ENCODE measurements around the gene NRAS.
A peak's percentile ranks its signal among the peaks of the same experiment; 100 is the strongest.
"Not testable (repeated sequence)": the region's sequence is repeated elsewhere in the genome, so short reads cannot be mapped to it uniquely, and the experiment has no call there.

NRAS gene

DNA sequence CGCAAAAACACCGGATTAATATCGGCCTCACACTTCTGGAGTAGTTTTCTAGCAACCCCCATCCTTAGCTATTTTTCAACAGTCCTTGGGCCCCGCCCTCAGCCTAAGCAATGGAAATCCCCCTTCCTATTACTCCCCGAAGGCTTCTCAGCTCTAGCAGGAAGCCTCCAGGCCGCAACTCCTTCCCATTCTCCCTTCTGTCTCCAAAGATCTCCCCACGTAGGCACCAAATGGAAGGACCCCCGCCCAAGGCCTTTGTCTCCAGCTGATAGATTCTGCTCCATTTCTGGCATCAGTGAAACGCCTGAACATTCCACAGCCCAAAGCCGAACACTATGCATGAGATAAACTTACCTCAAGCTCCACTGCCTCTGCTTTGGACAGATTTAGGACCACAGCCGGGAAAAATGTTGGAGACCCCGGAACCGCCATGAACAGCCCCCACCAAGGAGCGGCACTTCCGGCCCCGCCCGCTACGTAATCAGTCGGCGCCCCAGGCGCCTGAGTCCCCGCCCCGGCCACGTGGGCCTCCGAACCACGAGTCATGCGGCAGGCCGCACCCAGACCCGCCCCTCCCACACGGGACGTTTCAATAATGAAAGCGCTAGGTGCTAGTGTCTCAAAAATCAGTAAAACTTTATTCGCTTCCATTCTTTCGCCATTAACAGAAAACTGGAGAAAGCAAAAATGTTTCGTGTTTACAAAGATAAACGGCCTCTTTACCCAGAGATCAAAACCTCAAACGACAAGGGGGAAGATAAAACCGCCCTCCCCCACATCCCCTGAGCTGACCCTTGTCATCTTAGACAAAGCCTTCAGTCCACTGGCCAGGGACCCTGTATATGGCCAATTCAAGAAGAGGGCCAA is at the start of gene NRAS:
TSS of gene NRAS (minus strand) at position 468 of the 867 bp plus-strand sequence. CDS start 611 bp downstream, outside the sequence.
- peak; percentile 91 for DNase-seq
- in situ Hi-C loops (cut with HindIII; ENCODE audit: low pct_ligation_motif_present, low pct_unique_long_range_greater_than_20kb, low sequenced_read_pairs): no loop called here

DNA sequence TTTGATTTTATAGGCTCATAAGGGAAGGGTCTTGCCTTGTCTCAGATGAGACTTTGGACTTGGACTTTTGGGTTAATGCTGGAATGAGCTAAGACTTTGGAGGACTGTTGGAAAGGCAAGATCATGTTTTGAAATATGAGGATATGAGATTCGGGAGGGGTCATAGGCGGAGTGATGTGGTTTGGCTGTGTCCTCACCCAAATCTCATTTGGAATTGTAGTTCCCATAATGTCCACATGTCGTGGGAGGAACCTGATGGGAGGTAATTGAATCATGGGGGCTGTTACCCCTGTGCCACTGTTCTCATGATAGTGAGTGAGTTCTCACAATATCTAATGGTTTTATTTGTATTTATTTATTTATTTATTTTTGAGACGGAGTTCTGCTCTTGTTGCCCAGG is 48.1 kb upstream of the NRAS start:
- DNase-seq: no peak
- in situ Hi-C loops (cut with HindIII; ENCODE audit: low pct_ligation_motif_present, low pct_unique_long_range_greater_than_20kb, low sequenced_read_pairs): no loop called here

DNA sequence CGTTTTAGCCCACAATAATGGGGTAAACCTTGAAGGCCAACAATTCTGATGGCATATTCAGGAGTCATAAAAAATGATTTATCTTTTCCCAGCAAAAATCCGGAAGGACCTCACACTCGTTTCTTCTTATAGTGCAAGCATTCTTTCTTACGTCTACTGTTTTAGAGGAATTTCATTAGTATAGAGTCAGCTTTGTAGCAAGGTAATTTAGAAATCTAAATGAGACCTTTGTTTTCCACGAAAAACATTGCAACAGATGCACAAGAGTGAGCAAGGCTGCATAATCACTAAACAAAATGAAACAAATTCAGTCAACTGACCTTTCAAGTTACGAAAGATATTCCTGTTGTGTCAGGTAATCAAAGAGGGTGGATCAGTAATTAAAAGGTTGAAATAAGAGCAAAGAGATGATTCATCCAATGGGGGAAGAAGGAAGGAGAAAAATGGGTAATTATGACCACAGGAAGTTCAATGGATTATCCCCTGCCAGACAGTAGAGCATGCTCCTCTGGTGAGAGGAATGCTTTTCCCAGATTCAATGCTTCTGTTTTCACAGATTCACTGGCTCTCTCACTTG is 41.8 kb upstream of the NRAS start:
- in situ Hi-C loops (cut with HindIII; ENCODE audit: low pct_ligation_motif_present, low pct_unique_long_range_greater_than_20kb, low sequenced_read_pairs): no loop called here
- no peak for DNase-seq

DNA sequence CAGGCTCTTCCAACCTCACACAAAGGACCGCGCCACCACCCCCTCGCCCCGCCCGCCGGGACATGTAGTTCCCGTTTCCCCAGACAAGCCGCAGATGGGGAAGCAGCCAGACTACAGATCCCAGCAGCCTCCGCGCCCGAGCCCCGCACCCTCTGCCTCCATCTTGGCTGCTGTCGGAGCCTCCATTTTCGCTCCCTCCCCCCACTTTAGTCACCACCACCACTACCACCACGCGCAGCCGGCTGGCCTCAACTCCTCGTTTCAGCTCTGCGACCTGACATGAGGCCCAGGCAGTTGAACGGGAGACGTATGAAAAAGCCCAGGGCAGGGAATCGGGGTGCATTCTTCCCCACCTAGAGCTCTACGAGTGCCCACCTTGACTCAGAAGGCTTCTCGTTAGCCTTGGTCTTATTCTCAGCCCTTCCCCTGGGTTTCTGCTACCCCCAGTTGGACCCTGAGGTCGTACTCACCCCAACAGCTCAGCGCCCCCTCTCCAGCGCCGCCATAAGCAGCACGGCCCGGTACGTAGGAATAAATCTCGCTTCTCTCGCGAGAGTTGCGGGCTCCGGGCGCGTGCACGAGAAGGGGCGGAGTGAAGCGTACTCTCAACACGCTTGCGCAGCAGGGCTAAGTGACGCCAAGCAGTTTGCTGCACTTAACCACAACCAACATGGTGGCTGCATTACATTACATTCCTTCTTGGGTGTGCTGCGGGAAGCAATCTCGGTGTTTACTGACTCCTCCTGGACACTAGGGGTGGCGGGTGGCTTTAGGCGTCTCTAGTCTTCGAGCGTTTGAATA is 41.1 kb upstream of the NRAS start, which contains the start of gene CSDE1:
TSS of gene CSDE1 (minus strand) at position 530 of the 801 bp plus-strand sequence. CDS start 18,094 bp downstream, outside the sequence.
- peak; percentile 98 for DNase-seq
- in situ Hi-C loops (cut with HindIII; ENCODE audit: low pct_ligation_motif_present, low pct_unique_long_range_greater_than_20kb, low sequenced_read_pairs): no loop called here

DNA sequence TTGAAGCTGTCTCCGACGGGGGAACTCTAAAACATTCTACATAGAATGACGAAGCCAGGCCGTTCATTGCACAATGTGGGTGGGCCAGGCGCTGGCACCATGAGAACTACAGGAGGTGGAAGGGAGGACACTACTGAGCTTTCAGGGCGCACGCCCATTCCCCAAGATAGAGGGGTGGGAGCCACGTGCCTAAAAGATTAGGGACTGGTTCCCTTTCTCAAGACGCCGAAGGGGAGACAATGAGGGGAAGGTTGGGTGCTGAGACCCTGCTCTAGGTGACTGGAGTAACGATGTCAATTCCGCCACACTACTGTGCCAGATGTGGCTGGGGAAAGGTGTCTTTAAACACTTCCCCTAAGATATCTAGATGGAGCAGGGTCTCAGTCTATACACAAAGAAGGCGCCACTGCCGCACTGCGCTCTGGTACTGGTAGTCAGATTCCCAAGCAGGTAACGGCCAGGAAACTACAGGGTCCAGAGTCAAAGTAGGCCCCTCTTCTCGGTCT is 40.4 kb upstream of the NRAS start:
- peak; percentile 27 for DNase-seq
- in situ Hi-C loops (cut with HindIII; ENCODE audit: low pct_ligation_motif_present, low pct_unique_long_range_greater_than_20kb, low sequenced_read_pairs): no loop called here

DNA sequence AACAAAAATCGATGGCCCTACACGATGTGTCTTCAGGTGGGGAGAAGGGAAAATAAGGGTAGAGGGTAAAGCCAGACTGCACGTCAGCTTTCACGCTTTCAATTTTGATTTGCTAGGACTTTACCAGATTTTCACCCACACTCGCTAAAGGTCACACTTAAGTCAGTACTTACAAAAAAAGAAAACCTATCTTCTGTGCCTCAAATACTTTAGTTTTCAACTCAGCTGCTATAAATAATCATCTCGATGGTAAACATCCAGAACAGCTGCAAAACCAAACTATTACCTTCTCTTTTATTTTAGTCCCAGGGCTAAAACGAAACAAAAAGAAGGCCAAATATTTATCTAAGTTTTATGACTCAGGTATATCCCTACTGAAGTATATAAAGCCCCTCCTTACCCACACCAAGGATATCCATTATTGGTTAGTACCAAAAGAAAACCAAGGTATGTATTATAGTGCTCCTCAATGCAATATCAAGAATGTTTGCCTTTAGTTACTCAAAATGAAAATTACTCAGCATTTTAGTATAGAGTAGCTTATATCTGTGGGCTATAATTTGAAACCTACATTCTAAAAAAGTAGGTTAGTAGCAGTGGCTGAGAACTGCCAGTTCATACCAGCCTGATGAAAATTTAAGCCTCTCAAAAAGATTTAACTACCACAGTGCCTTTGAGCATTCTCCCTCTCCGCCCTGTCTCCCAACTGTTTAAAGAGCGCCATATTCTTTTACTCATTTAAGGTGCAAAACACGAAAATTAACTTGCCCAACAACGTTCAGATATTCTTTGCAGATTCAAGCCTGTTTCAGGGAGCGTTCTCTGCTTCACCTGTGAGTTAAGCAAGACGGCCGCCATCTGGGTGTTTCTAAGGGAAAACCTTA is 39.7 kb upstream of the NRAS start:
- in situ Hi-C loops (cut with HindIII; ENCODE audit: low pct_ligation_motif_present, low pct_unique_long_range_greater_than_20kb, low sequenced_read_pairs): no loop called here
- DNase-seq: no peak

DNA sequence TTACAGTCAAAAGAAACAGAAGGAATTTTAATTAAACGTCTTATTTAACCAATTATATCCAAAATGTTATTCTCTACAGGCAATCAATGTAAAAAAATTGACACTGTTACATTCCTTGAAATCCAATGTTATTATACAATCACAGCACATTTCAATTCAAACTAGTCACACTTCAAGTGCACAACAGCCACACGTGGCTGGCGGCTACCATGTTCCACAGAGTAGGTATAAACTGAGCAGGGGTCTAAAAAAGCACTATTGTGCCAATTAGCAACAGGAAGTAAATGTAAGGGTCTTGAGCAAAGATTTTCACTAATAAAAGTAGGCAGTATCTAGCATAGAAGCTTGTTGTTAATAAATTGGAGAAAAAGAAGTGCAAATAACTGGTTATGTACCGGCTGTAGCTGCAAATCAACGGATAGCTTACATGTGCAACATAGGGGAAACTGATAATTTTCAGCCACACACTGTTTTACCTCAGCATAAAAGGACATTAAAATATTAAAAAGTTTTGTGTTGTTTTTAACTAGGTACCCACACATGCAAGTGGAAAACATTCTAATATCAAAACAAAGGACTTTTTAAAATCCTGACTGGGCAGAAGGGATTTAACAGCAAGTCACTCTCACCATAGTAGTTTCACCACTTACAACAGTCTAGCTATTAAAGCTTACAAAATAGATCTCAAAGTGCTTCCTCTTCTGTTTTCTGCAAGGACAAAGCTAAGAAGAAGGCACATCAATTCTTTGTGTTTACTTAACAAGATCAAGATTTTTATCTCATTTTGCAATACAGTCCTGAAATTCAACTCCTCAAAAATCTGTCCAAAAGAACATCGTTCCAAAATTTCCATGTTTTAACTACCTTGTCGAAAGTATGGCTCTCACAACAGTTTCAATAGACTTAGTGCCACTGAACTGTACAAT is 38.7 kb upstream of the NRAS start:
- DNase-seq: no peak
- in situ Hi-C loops (cut with HindIII; ENCODE audit: low pct_ligation_motif_present, low pct_unique_long_range_greater_than_20kb, low sequenced_read_pairs): no loop called here

DNA sequence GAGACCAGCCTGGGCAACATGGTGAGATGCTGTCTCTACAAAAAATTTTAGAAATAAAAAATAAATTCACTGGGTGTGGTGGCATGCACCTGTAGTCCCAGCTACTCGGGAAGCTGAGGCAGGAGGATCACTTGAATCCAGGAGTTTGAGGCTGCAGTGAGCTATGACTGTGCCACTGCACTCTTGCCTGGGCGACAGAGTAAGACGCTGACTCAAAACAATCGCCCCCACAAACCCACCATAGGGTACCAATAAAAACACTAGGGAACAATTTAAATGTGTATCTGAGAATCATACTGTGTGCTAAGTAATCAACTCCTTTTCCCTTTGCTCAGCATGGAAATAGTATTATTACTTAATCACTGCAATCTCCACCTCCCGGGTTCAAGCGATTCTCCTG is 37.1 kb upstream of the NRAS start:
- in situ Hi-C loops (cut with HindIII; ENCODE audit: low pct_ligation_motif_present, low pct_unique_long_range_greater_than_20kb, low sequenced_read_pairs); DNase-seq: not testable (repeated sequence)

DNA sequence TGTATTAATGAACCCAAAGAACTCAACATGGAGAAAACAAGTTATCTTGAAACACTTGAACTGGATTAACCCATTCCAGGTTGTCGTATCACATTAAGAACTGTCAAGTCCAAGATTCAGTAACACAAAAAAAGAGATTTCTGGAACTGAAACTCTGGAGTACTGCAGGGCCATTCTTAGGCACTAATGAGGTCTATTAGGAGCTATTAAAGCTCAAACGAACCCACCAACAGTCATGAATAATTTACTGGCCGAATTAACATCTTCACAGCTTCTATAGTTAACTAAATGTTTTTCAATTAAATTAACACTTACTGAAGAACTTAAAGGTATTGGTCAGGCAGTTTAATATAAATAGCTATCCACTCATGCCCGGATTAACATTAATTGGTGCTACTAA is 36.6 kb upstream of the NRAS start:
- in situ Hi-C loops (cut with HindIII; ENCODE audit: low pct_ligation_motif_present, low pct_unique_long_range_greater_than_20kb, low sequenced_read_pairs): no loop called here
- no peak for DNase-seq

DNA sequence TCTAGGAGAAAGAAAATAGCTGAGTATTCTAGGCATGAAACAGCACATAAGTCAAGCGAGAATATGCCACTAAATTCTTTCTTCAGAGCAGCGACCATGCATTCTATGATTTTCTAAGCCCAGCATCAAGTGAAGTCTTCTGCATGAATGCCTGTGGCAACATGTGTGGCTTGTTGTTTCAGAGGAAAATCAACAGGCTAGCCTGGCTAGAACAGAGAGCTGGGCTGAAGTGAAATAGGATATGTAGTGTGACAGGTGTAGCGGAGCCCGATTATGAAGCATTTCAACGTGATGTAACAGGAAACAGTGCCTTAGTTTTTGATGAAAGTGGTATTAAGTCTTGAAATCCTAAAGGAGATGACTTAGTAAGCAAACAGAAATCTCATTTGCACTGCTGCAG is 34.2 kb upstream of the NRAS start:
- in situ Hi-C loops (cut with HindIII; ENCODE audit: low pct_ligation_motif_present, low pct_unique_long_range_greater_than_20kb, low sequenced_read_pairs): no loop called here
- no peak for DNase-seq

DNA sequence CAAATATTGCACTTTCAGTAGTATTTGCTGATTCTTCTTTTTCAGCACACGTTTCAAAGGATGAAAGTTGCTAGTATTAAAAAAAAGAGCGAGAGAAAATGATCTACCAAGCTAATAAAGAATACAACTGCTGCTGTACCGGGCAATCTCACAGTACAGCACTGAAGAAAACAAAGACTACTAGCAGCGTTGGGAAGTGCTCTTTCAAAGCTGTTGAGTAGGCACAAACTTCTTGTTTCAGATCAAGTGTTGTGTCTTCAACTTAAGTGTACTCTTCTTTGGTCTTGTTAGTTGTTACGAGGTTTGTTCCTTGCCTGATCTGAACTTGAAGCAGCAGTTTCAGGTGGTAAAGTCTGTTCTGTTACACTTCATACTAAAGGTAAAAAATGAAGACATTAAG is 33.3 kb upstream of the NRAS start:
- in situ Hi-C loops (cut with HindIII; ENCODE audit: low pct_ligation_motif_present, low pct_unique_long_range_greater_than_20kb, low sequenced_read_pairs): no loop called here

DNA sequence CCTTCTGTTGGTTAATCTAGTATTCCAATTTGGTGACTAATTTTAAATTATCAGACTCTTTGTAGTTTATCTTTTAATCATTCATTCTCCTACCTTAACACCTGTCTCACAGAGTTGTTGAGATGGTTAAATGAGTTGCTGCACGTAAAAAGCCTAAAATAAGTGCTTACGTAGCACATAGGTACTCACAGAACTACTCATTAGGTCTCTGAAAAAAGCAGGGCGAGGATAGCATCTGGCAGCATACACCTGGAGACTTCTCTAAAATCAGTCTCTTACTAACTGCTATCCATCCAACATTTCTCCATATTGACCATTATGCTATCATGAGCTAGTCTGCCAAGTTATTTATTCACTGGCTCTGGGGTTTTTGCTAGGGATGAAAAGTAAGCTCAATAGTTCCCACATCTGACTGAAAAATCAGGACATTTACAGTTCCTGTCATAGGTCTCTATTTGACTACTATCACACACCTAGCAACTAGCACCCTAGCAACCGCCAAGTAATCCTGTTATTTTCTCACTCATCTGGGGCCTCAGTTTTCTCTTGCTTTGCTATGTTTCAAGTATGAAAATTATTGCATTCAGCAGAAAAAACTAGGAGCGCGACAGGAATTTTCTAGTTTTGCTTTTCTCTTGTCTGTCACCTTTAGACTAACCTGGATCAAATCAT is 30.0 kb upstream of the NRAS start:
- no peak for DNase-seq
- in situ Hi-C loops (cut with HindIII; ENCODE audit: low pct_ligation_motif_present, low pct_unique_long_range_greater_than_20kb, low sequenced_read_pairs): no loop called here

More for the DNA sequence above, 33.3 kb upstream of the NRAS start:
- no peak for DNase-seq

DNA sequence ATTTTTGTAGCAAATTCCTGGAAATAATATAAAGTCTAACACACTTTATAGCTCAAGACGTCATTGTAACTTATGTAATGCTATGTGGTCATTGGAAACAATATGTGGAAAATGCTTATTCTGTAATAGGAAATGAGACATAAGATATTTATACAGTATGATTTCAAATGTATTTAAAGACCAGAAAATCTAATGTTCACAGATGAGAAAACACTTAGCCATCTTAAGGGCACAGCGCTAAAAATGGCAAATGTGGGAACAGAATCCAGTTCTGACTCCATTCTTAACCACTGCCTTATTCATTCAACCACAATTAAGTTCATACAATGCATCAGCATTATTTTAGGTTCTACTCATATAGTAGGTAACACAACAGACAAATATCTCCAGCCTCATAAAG is 28.7 kb upstream of the NRAS start:
- in situ Hi-C loops (cut with HindIII; ENCODE audit: low pct_ligation_motif_present, low pct_unique_long_range_greater_than_20kb, low sequenced_read_pairs): no loop called here
- no peak for DNase-seq

DNA sequence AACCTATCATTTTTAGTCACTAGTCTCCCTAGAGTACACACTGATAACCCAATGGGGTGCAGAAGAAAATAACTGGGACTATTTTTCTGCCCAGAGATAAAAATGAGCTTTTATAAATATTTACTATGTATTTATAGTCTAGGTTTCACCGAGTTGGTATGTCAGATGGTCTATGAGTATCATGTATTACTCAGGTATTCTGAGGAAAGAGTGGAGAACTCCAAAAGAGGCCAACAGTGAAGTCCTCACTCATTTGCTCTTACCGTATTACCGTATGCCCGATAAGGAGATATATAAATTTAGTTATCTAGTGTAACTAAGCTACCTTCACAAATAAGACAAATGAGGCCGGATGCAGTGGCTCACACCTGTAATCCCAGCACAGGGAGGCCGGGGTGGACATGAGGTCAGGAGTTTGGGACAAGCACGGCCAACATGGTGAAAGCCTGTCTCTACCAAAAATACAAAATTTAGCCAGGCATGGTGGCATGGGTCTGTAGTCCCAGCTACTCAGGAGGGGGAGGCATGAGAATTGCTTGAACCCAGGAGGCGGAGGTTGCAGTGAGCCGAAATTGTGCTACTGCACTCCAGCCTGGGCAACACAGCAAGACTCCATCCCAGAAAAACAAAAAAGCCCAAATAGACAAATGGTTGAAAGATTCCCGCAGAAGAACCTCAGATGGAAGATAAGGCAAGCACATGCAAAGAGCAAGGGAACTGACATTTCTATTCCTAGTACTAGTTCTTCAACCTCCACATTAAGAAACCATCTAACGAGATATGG is 25.6 kb upstream of the NRAS start:
- in situ Hi-C loops (cut with HindIII; ENCODE audit: low pct_ligation_motif_present, low pct_unique_long_range_greater_than_20kb, low sequenced_read_pairs): no loop called here

DNA sequence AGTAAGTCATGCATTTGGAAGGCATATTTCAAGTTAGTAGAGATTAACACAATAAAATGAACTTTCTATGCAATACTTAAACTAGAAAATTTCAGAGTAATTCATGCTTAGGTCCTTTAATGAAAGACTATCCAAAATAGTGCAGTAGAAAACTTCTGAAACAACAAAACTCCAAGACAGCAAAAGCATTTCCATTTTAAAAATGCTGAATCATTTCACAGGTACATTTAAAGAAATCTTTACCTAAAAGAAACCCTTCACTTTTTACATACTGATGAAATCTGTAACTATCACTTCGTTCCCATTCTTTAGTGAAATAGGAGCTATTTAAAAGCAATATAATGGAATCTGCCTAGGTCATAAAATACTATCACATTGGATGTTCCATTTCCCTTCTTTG is 23.8 kb upstream of the NRAS start:
- DNase-seq: no peak
- in situ Hi-C loops (cut with HindIII; ENCODE audit: low pct_ligation_motif_present, low pct_unique_long_range_greater_than_20kb, low sequenced_read_pairs): no loop called here

More for the DNA sequence above, 25.6 kb upstream of the NRAS start:
- no peak for DNase-seq

DNA sequence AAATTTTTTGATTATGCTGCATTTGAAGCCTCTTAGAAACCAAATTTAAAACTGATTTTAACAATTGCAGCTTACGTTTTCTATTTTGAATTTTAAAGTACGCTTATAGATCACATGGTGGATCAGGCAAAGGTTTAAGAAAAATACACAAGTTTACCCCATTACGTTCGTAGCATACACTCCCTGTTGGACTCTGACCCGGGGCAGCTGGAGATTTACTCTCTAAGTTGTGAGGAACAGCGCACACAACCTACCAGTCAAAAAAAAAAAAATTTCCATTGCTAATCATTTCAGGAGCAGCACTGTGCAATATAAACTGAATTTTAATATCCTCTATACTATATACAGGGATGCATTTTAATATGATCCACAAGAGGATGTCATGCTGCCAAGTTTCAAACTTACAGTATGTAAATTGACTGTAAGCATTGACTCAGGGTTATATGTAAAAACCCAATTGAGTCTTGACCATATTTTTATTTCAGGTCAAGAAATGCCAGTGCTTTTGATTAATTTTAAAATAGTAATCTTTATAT is 20.8 kb upstream of the NRAS start:
- no peak for DNase-seq
- in situ Hi-C loops (cut with HindIII; ENCODE audit: low pct_ligation_motif_present, low pct_unique_long_range_greater_than_20kb, low sequenced_read_pairs): no loop called here

Measured in ACHN (cell line).